ENCODE data around the gene SUMO3. TPM values are rescaled to one million over a fixed set of nuclear protein-coding genes. Genes with fewer than 3 reads are reported as not detected.

Gene SUMO3
- total and polyA plus RNA-seq, 2 of the 13 experiments (the other 11 are each of a cell fraction or from before 2014, with no cell fraction given) = 51.4 to 92.4 TPM

DNA sequence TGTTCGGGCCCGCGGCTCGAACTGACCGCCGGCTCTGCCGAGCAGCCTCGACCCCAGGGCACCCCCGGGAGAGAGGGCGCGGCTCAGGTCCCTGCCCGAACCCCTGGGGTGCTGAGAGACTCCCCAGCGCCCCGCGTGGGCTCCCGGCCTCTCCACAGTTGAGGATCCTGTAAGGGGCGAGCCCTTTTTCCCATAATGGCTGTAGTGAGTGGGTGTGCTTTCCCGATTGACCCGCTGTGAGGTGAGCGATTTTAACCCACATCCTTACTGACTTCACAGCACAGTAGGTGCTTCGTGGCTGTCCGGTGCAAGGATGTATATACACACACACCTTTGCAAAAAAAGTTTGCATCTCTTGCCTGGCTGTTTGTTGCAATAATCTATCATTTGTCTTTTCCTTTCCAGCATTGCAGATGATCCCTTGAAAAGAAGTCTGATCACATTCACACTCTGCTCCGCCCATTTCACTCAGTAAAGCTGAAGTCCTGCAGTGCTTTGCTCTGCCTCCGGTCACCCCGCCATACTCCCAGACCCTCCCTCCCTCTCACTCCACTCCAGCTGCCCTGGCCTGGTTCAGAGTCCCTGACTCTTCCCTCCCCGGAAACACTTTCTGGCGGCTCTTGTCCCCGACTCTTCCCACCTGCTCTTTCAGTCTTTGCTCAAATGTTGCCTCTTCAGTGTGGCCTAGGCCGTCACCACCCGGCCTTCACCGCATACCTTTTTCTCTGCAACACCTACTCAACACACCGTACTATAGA is 15.3 kb downstream of the SUMO3 start (continued):
- TF ChIP-seq, protein P1, sequence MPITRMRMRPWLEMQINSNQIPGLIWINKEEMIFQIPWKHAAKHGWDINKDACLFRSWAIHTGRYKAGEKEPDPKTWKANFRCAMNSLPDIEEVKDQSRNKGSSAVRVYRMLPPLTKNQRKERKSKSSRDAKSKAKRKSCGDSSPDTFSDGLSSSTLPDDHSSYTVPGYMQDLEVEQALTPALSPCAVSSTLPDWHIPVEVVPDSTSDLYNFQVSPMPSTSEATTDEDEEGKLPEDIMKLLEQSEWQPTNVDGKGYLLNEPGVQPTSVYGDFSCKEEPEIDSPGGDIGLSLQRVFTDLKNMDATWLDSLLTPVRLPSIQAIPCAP (CRISPR knock-in tag; IDR thresholded peaks at IDR 0.05; ENCODE audit: low read depth) = no peak
- no peak for TF ChIP-seq SIX1 (CRISPR knock-in tag; IDR thresholded peaks at IDR 0.05; ENCODE audit: borderline replicate concordance)
- TF ChIP-seq, protein P2, sequence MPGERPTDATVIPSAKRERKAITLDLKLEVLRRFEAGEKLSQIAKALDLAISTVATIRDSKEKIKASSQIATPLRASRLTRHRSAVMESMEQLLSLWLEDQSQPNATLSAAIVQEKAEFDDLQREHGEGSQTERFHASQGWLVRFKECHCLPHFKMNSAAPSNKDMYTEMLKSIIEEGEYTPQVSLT (CRISPR knock-in tag; IDR thresholded peaks at IDR 0.05; ENCODE audit: borderline replicate concordance, low read depth) = no peak
- no peak for TF ChIP-seq NCOA2 (CRISPR knock-in tag; IDR thresholded peaks at IDR 0.05)
- no peak for TF ChIP-seq AHR (CRISPR knock-in tag; IDR thresholded peaks at IDR 0.05)
- TF ChIP-seq RFX1 (IDR thresholded peaks at IDR 0.05) = no peak
- no peak for TF ChIP-seq TMF1 (CRISPR knock-in tag; IDR thresholded peaks at IDR 0.05; ENCODE audit: low read depth)
- TF ChIP-seq ZNF572 (CRISPR knock-in tag; IDR thresholded peaks at IDR 0.05) = no peak
- peak; percentile 55 for TF ChIP-seq THAP11 (CRISPR knock-in tag; IDR thresholded peaks at IDR 0.05)
- no peak for TF ChIP-seq SIX4 (CRISPR knock-in tag; IDR thresholded peaks at IDR 0.05)
- no peak for TF ChIP-seq HOXD1 (CRISPR knock-in tag; IDR thresholded peaks at IDR 0.05)
- no peak for TF ChIP-seq FOXA3 (CRISPR knock-in tag; IDR thresholded peaks at IDR 0.05)
- TF ChIP-seq RFX3 (CRISPR knock-in tag; IDR thresholded peaks at IDR 0.05) = no peak
- TF ChIP-seq TCF7 (IDR thresholded peaks at IDR 0.05; ENCODE audit: low read depth) = no peak
- 0 out of 2 replicates have a peak, but pooled peaks have one; percentile 13 for TF ChIP-seq CREM (IDR thresholded peaks at IDR 0.05)
- TF ChIP-seq CREM (CRISPR knock-in tag; IDR thresholded peaks at IDR 0.05) = no peak
- TF ChIP-seq MAFF (IDR thresholded peaks at IDR 0.05; ENCODE audit: low read depth, low read length) = no peak
- TF ChIP-seq, protein P3, sequence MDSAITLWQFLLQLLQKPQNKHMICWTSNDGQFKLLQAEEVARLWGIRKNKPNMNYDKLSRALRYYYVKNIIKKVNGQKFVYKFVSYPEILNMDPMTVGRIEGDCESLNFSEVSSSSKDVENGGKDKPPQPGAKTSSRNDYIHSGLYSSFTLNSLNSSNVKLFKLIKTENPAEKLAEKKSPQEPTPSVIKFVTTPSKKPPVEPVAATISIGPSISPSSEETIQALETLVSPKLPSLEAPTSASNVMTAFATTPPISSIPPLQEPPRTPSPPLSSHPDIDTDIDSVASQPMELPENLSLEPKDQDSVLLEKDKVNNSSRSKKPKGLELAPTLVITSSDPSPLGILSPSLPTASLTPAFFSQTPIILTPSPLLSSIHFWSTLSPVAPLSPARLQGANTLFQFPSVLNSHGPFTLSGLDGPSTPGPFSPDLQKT (CRISPR knock-in tag; IDR thresholded peaks at IDR 0.05; ENCODE audit: borderline replicate concordance) = no peak
- TF ChIP-seq TGIF2 (CRISPR knock-in tag; IDR thresholded peaks at IDR 0.05) = peak; percentile 42; the same call in 1 of the 2 replicates
- no peak for TF ChIP-seq ZNF10 (CRISPR knock-in tag; IDR thresholded peaks at IDR 0.05; ENCODE audit: borderline replicate concordance, low read depth)
- TF ChIP-seq, protein P4, sequence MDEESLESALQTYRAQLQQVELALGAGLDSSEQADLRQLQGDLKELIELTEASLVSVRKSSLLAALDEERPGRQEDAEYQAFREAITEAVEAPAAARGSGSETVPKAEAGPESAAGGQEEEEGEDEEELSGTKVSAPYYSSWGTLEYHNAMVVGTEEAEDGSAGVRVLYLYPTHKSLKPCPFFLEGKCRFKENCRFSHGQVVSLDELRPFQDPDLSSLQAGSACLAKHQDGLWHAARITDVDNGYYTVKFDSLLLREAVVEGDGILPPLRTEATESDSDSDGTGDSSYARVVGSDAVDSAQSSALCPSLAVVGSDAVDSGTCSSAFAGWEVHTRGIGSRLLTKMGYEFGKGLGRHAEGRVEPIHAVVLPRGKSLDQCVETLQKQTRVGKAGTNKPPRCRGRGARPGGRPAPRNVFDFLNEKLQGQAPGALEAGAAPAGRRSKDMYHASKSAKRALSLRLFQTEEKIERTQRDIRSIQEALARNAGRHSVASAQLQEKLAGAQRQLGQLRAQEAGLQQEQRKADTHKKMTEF (CRISPR knock-in tag; IDR thresholded peaks at IDR 0.05) = peak; percentile 40; the same call in 1 of the 2 replicates
- TF ChIP-seq HDAC2 (CRISPR knock-in tag; IDR thresholded peaks at IDR 0.05) = peak; percentile 36; the same call in 1 of the 2 replicates
- TF ChIP-seq, protein P5, sequence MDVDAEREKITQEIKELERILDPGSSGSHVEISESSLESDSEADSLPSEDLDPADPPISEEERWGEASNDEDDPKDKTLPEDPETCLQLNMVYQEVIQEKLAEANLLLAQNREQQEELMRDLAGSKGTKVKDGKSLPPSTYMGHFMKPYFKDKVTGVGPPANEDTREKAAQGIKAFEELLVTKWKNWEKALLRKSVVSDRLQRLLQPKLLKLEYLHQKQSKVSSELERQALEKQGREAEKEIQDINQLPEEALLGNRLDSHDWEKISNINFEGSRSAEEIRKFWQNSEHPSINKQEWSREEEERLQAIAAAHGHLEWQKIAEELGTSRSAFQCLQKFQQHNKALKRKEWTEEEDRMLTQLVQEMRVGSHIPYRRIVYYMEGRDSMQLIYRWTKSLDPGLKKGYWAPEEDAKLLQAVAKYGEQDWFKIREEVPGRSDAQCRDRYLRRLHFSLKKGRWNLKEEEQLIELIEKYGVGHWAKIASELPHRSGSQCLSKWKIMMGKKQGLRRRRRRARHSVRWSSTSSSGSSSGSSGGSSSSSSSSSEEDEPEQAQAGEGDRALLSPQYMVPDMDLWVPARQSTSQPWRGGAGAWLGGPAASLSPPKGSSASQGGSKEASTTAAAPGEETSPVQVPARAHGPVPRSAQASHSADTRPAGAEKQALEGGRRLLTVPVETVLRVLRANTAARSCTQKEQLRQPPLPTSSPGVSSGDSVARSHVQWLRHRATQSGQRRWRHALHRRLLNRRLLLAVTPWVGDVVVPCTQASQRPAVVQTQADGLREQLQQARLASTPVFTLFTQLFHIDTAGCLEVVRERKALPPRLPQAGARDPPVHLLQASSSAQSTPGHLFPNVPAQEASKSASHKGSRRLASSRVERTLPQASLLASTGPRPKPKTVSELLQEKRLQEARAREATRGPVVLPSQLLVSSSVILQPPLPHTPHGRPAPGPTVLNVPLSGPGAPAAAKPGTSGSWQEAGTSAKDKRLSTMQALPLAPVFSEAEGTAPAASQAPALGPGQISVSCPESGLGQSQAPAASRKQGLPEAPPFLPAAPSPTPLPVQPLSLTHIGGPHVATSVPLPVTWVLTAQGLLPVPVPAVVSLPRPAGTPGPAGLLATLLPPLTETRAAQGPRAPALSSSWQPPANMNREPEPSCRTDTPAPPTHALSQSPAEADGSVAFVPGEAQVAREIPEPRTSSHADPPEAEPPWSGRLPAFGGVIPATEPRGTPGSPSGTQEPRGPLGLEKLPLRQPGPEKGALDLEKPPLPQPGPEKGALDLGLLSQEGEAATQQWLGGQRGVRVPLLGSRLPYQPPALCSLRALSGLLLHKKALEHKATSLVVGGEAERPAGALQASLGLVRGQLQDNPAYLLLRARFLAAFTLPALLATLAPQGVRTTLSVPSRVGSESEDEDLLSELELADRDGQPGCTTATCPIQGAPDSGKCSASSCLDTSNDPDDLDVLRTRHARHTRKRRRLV (CRISPR knock-in tag; IDR thresholded peaks at IDR 0.05) = no peak
